Naive thymus-derived CD4-positive, alpha-beta T cell (primary cell): ENCODE measurements around the gene GOPC. TPM values are rescaled to one million over a fixed set of nuclear protein-coding genes. Genes with fewer than 3 reads are reported as not detected.

Source experiments
- ATAC-seq: fragments of 150-1000 bp; cut with Tn5 transposase; 2 replicates; pipeline ENCODE4 v1.10.0; 2021; ENCODE audit warnings: mild to moderate bottlenecking, moderate library complexity
- CTCF ChIA-PET: fragments of 350-600 bp; sonication (Branson Sonifier 250); formaldehyde crosslinking; loops from one replicate; lab custom pipeline; 2021; ENCODE audit warnings: antibody characterized with exemption; lab: Charles Lee
- POLR2A ChIA-PET: fragments of 350-600 bp; sonication (Branson Sonifier 250); formaldehyde crosslinking; loops from one replicate; lab custom pipeline; 2021; ENCODE audit warnings: antibody characterized with exemption, inconsistent platforms; lab: Charles Lee
- DNase-seq, 9 donors: peaks; one replicate each; pipeline versions ENCODE4 v3.0.0 to v3.0.0-alpha.2; 2020 to 2022; ENCODE audit warnings: mixed read lengths in 1 of 9
- H3K27ac ChIP-seq: one replicate; pipeline ENCODE4 v1.7.0; 2013; ENCODE audit warnings: mild to moderate bottlenecking, low read depth, low read length, moderate library complexity
- H3K27me3 ChIP-seq, 2 donors: one replicate each; pipeline ENCODE4 v1.7.0; 2013; ENCODE audit warnings: low read length in 2 of 2, mild to moderate bottlenecking in 2 of 2, moderate library complexity in 2 of 2; ENCODE audit not compliant: control insufficient read depth in 2 of 2, insufficient read depth in 2 of 2
- H3K36me3 ChIP-seq, 3 experiments: 1 replicate in 2 of 3; 2 replicates in 1 of 3; pipeline ENCODE4 v1.7.0; 2013; ENCODE audit warnings: low read length in 3 of 3, mild to moderate bottlenecking in 3 of 3, moderate library complexity in 1 of 3; ENCODE audit not compliant: insufficient read depth in 3 of 3, control insufficient read depth in 2 of 3
- H3K4me1 ChIP-seq, 2 donors: one replicate each; pipeline ENCODE4 v1.7.0; 2013; ENCODE audit warnings: low read length in 2 of 2, mild to moderate bottlenecking in 2 of 2, moderate library complexity in 1 of 2; ENCODE audit not compliant: control insufficient read depth in 2 of 2, insufficient read depth in 2 of 2
- H3K4me3 ChIP-seq: 2 replicates; pipeline ENCODE4 v1.7.0; 2013; ENCODE audit warnings: mild to moderate bottlenecking, low read length
- H3K9me3 ChIP-seq, 3 experiments: 1 replicate in 2 of 3; 2 replicates in 1 of 3; pipeline ENCODE4 v1.7.0; 2013; ENCODE audit warnings: low read length in 3 of 3; ENCODE audit not compliant: control insufficient read depth in 2 of 3
- H3K27ac Mint-ChIP-seq, 9 donors: one replicate each; pipeline ENCODE4 v1.8.0; 2020 to 2022; ENCODE audit warnings: mixed read lengths in 9 of 9, mild to moderate bottlenecking in 8 of 9, moderate library complexity in 5 of 9, inconsistent platforms in 2 of 9
- H3K27me3 Mint-ChIP-seq, 5 donors: one replicate each; pipeline ENCODE4 v1.8.0; 2021 to 2022; ENCODE audit warnings: mixed read lengths in 5 of 5, mild to moderate bottlenecking in 1 of 5
- H3K36me3 Mint-ChIP-seq, 5 donors: one replicate each; pipeline ENCODE4 v1.8.0; 2020 to 2022; ENCODE audit warnings: mixed read lengths in 5 of 5, mild to moderate bottlenecking in 3 of 5, inconsistent platforms in 1 of 5
- H3K4me1 Mint-ChIP-seq, 7 donors: one replicate each; pipeline ENCODE4 v1.8.0; 2020 to 2022; ENCODE audit warnings: mixed read lengths in 7 of 7, mild to moderate bottlenecking in 3 of 7, inconsistent platforms in 1 of 7
- H3K4me3 Mint-ChIP-seq, 10 donors: one replicate each; pipeline ENCODE4 v1.8.0; 2020 to 2022; ENCODE audit warnings: mild to moderate bottlenecking in 10 of 10, mixed read lengths in 10 of 10, moderate library complexity in 6 of 10, inconsistent platforms in 2 of 10
- H3K9me3 Mint-ChIP-seq, 11 donors: one replicate each; pipeline ENCODE4 v1.8.0; 2020 to 2022; ENCODE audit warnings: mixed read lengths in 11 of 11, mild to moderate bottlenecking in 4 of 11, inconsistent platforms in 1 of 11, moderate library complexity in 1 of 11
- intact Hi-C, 2 donors: fragments of 100-400 bp; cut with micrococcal nuclease; formaldehyde crosslinking; loops; one replicate each; pipeline ENCODE4 v1.15.1; 2023
- polyA plus RNA-seq, 2 donors: library from polyadenylated mRNA; unstranded; fragments of 300-500 nt; fragmentation: Illumina TruSeq; gene quantifications; one replicate each; pipeline ENCODE4 v1.2.3, GENCODE V29; 2021
- total RNA-seq, 6 experiments: library from RNA in 5 of 6; stranded (reverse) in 5 of 6; gene quantifications; 1 replicate in 5 of 6; 2 replicates in 1 of 6; pipeline ENCODE4 v1.2.3 and lab custom pipeline; 2021 to 2026

Gene GOPC
- total and polyA plus RNA-seq, 7 experiments from 2014 or later, result 14.3 to 39.4 (median 19.5) TPM

DNA sequence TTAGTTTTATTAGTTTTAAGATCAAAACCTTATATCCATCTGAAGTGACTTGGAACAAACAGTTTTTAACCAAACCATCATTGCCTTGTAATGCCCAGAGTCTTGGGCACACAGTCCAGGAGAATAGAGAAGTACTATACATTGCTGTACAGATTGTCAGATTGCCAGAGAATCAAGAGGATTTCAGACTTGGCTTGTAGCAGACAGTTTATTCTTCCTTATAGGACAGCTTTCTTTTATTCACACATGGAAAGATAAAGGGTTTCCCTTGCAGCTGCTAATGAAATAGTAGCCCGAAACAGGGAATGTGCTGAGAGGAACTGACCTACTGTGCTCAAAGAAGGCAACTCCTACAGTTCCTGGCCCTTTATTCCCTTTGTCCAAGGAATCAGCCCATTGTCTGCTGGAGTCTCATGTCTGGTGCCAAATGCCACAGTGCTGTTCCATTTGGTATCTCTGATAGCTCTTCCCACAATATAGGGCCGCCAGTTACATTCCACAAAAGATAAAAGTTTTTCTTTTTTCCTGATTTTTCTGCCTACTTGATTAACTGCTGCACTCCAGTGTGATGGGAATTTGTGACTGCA lies 89.2 kb downstream of the GOPC start:
- DNase-seq, result no peak
- intact Hi-C loops, result no loop called here
- POLR2A ChIA-PET, result no interaction called here
- H3K36me3 ChIP-seq, result no peaks in the 10 kb centered on the region
- ATAC-seq, result no peak
- H3K27ac Mint-ChIP-seq, result no peak overlapping the region
- no peaks in the 10 kb centered on the region for H3K4me1 ChIP-seq
- no peak overlapping the region for H3K4me3 ChIP-seq
- H3K36me3 Mint-ChIP-seq, result no peaks in the 10 kb centered on the region
- H3K4me1 Mint-ChIP-seq, result no peaks in the 10 kb centered on the region
- no peaks in the 10 kb centered on the region for H3K9me3 ChIP-seq
- no peak overlapping the region for H3K4me3 Mint-ChIP-seq
- peaks cover 0 to 15% (median 4%) of the 10 kb centered on the region in 5 donors for H3K27me3 Mint-ChIP-seq
- peaks cover 0 to 1% (median 0%) of the 10 kb centered on the region in 11 donors for H3K9me3 Mint-ChIP-seq
- no peak overlapping the region for H3K27ac ChIP-seq
- no peaks in the 10 kb centered on the region for H3K27me3 ChIP-seq
- CTCF ChIA-PET, result no interaction called here

DNA sequence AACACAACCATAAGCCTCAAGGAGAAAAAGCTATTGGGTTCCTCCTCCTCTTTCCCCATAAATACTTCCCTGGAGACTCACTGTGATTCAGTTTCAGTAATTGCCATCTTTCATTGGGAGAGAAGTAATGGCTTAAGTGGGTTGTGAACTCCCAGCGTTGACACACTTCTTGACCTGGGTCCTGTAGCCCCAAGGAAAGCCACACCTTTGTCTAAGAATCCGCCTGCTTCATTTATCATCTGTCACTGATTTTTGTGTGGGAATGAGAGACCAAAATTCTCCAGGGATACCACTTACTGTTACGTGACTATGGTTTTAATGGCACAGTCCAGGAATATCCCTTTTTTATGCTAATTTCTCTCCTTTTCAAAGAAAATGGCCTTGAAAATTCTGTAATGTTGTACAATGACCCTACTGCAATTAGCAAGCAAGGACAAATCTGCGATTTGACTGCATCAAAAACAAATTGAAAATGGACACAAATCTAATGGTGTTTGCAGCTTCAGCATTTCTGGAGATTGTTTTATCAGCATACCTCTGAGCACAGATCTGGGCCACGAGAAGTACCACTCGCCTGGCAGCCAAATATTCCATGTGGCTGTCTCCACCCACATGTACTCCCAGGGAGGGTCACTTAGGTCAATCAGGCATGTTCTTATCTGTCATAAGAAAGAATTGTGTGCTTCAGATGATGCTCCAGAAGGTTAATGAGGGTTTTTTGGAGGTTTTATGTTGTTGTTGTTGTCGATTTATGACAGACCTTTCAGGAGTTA lies 90.1 kb downstream of the GOPC start:
- Histone ChIP-seq H3K4me1 (no peaks in the 10 kb centered on the region), H3K9me3 (no peaks in the 10 kb centered on the region), H3K27ac (no peak overlapping the region), H3K27me3 (no peaks in the 10 kb centered on the region), H3K4me3 (no peak overlapping the region), H3K36me3 (no peaks in the 10 kb centered on the region)
- H3K27ac Mint-ChIP-seq, result no peak overlapping the region
- H3K4me3 Mint-ChIP-seq, result no peak overlapping the region
- H3K27me3 Mint-ChIP-seq, result peaks cover 0 to 15% (median 4%) of the 10 kb centered on the region in 5 donors
- H3K9me3 Mint-ChIP-seq, result peaks cover 0 to 1% (median 0%) of the 10 kb centered on the region in 11 donors
- DNase-seq (no peak), ATAC-seq (no peak)
- ChIA-PET CTCF (no interaction called here), POLR2A (interaction anchor here (0.6 kb wide), 1 partner anchor 1234 kb away, joined by 3 read pairs; no protein-coding TSS in a partner anchor)
- intact Hi-C loops, result no loop called here
- peaks cover 0 to 1% (median 0%) of the 10 kb centered on the region in 5 donors for H3K36me3 Mint-ChIP-seq
- H3K4me1 Mint-ChIP-seq, result no peaks in the 10 kb centered on the region

Other genes with a start within 250 kb of the GOPC start
- gene ROS1, start 176.6 kb downstream of the GOPC start, total RNA-seq, result not detected
- gene ROS1, start 176.6 kb downstream of the GOPC start, polyA plus RNA-seq, result not detected
- gene DCBLD1, start 119.8 kb downstream of the GOPC start, total RNA-seq, result 1 to 10 TPM; 1.5 to 7.6 (median 5.6) TPM
- gene DCBLD1, start 119.8 kb downstream of the GOPC start, polyA plus RNA-seq, result 1 to 10 TPM; 1.2 to 2.1 TPM
- 10 to 100 TPM; 19.6 to 37.6 (median 33.2) TPM for gene NUS1, start 73.0 kb upstream of the GOPC start, total RNA-seq
- gene NUS1, start 73.0 kb upstream of the GOPC start, polyA plus RNA-seq, result 10 to 100 TPM; 10.9 to 13.3 TPM